ENCODE data around the gene PPP3CA.

PPP3CA gene

GRCh38 chr4:101329592-101329991, 17.7 kb downstream of the PPP3CA start:
- DNase-seq (ENCODE audit: low read depth): no peak
- H3K4me3 ChIP-seq (ENCODE audit: low read depth, low read length): no peak overlapping the region
- no peak for TF ChIP-seq MAX (IDR thresholded peaks at IDR 0.05; ENCODE audit: low read depth, low read length)
- TF ChIP-seq MYC (IDR thresholded peaks at IDR 0.05; ENCODE audit: low read depth, low read length): no peak
- no peak for TF ChIP-seq POLR2A (IDR thresholded peaks at IDR 0.05; ENCODE audit: extremely low read depth, insufficient read length)
- TF ChIP-seq CTCF (IDR thresholded peaks at IDR 0.05; ENCODE audit: low read depth, low read length): no peak

- DNase-seq (ENCODE audit: low read depth): no peak
- no peak for TF ChIP-seq MYC (IDR thresholded peaks at IDR 0.05; ENCODE audit: low read depth, low read length)
- TF ChIP-seq MAX (IDR thresholded peaks at IDR 0.05; ENCODE audit: low read depth, low read length): no peak
- no peak for TF ChIP-seq POLR2A (IDR thresholded peaks at IDR 0.05; ENCODE audit: extremely low read depth, insufficient read length)
- TF ChIP-seq CTCF (IDR thresholded peaks at IDR 0.05; ENCODE audit: low read depth, low read length): no peak
- no peak overlapping the region for H3K4me3 ChIP-seq (ENCODE audit: low read depth, low read length)
These were observed 19.2 kb downstream of the PPP3CA start for GRCh38 chr4:101328063-101328602.

GRCh38 chr4:101326576-101326975, 20.8 kb downstream of the PPP3CA start:
- TF ChIP-seq CTCF (IDR thresholded peaks at IDR 0.05; ENCODE audit: low read depth, low read length) (no peak), POLR2A (IDR thresholded peaks at IDR 0.05; ENCODE audit: extremely low read depth, insufficient read length) (no peak), MYC (IDR thresholded peaks at IDR 0.05; ENCODE audit: low read depth, low read length) (no peak)
- no peak overlapping the region for H3K4me3 ChIP-seq (ENCODE audit: low read depth, low read length)
- DNase-seq (ENCODE audit: low read depth): no peak

- TF ChIP-seq MAX (IDR thresholded peaks at IDR 0.05; ENCODE audit: low read depth, low read length) (no peak), POLR2A (IDR thresholded peaks at IDR 0.05; ENCODE audit: extremely low read depth, insufficient read length) (no peak), CTCF (IDR thresholded peaks at IDR 0.05; ENCODE audit: low read depth, low read length) (no peak), MYC (IDR thresholded peaks at IDR 0.05; ENCODE audit: low read depth, low read length) (no peak)
- no peak overlapping the region for H3K4me3 ChIP-seq (ENCODE audit: low read depth, low read length)
- DNase-seq (ENCODE audit: low read depth): no peak
These were observed 24.6 kb downstream of the PPP3CA start for GRCh38 chr4:101322743-101323142.

GRCh38 chr4:101321481-101322042, 25.8 kb downstream of the PPP3CA start:
- no peak overlapping the region for H3K4me3 ChIP-seq (ENCODE audit: low read depth, low read length)
- peak; percentile 44 for DNase-seq (ENCODE audit: low read depth)
- TF ChIP-seq MAX (IDR thresholded peaks at IDR 0.05; ENCODE audit: low read depth, low read length) (no peak), POLR2A (IDR thresholded peaks at IDR 0.05; ENCODE audit: extremely low read depth, insufficient read length) (no peak), MYC (IDR thresholded peaks at IDR 0.05; ENCODE audit: low read depth, low read length) (no peak), CTCF (IDR thresholded peaks at IDR 0.05; ENCODE audit: low read depth, low read length) (no peak)

All from NB4 (cell line).